ENCODE results near the gene HNRNPL.
"Not testable (repeated sequence)": the region's sequence is repeated elsewhere in the genome, so short reads cannot be mapped to it uniquely, and the experiment has no call there.

HNRNPL gene

GRCh38 chr19:38878575-38879399, 29.0 kb upstream of the HNRNPL start:
- TF ChIP-seq CTCF (IDR thresholded peaks at IDR 0.05; ENCODE audit: extremely low read depth, missing control alignments): no peak
- no peak for DNase-seq (ENCODE audit: low spot score)

DNA sequence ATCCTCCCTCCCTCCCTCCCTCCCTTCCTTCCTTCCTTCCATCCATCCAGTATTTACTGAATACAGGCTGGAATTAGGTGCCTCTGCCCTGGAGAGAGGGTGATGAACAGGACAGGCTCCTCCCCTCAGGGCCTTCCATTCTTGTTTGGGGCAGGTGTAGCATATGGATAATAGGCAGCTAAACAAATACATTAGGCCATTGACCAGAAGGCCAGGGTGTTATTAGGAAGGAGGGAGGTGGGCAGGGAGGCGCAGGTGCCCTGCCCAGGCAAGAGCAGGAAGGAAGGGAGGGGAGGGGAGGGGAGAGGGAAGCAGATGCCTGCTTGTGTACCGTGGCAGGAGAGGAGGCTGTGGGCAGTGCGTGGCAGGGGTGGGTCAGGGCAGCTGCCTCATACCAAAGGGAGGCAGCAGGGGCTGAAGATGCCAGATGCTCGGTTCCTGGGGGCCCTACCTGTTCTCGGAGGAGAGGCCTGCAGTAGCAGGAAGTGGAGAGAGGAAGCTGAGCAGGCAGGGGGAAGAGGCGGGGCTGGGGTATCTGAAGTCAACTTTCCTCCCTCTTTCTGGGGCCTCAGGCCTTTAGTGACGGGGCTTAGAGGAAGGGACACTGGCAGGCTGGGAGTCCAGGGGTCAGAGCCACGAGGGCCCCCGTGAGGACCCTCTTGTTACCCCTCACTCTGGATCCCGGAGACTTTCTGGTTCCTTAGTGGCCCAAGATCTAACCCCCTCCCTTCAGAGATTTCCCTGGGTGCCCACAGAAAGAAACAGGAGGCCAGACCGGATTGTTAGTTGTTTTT, 28.2 kb upstream of the HNRNPL start, which contains the start of gene RINL:
TSS of gene RINL (minus strand) at position 495 of the 794 bp plus-strand sequence. CDS start 1,533 bp downstream, outside the sequence.
- DNase-seq (ENCODE audit: low spot score): peak; percentile 87
- no peak for TF ChIP-seq CTCF (IDR thresholded peaks at IDR 0.05; ENCODE audit: extremely low read depth, missing control alignments)

- TF ChIP-seq CTCF (IDR thresholded peaks at IDR 0.05; ENCODE audit: extremely low read depth, missing control alignments): no peak
- no peak for DNase-seq (ENCODE audit: low spot score)
These were observed 26.0 kb upstream of the HNRNPL start for GRCh38 chr19:38875656-38876395.

DNA sequence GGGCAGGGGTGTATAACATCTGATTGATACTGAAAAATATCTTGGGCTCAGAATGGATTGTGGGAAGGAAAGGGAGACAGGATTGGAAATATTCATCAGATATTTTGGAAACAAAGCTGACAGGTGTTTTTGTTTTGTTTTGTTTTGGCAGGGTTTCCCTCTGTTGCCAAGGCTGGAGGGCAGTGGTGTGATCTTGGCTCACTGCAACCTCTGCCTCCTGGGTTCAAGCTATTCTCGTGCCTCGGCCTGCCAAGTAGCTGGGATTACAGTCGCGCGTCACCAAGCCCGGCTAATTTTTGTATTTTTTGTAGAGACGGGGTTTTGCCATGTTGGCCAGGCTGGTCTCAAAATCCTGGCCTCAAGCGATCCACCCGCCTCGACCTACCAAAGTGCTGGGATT, 23.6 kb upstream of the HNRNPL start:
- DNase-seq (ENCODE audit: low spot score): not testable (repeated sequence)

DNA sequence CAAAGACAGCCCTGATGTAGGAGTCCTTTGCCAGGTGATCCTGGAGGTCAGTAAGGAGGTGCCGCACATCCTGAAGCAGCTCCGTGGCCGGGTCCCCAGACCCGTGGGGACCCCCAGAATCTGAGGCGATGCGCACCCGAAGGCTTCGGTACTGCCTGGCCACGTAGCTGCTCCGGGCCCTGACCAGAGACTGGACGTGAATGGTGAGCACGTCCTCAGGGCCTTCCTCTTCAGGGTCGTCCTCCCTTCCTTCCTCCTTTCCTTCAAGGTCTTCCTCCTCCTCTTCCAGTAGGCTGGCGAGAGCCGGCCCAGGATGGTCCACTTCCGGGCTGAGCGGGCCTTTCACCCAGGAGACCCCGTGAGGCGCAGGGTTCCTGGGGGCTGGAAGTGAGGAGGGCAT, 20.8 kb upstream of the HNRNPL start:
- DNase-seq (ENCODE audit: low spot score): no peak
- no peak for TF ChIP-seq CTCF (IDR thresholded peaks at IDR 0.05; ENCODE audit: extremely low read depth, missing control alignments)

DNA sequence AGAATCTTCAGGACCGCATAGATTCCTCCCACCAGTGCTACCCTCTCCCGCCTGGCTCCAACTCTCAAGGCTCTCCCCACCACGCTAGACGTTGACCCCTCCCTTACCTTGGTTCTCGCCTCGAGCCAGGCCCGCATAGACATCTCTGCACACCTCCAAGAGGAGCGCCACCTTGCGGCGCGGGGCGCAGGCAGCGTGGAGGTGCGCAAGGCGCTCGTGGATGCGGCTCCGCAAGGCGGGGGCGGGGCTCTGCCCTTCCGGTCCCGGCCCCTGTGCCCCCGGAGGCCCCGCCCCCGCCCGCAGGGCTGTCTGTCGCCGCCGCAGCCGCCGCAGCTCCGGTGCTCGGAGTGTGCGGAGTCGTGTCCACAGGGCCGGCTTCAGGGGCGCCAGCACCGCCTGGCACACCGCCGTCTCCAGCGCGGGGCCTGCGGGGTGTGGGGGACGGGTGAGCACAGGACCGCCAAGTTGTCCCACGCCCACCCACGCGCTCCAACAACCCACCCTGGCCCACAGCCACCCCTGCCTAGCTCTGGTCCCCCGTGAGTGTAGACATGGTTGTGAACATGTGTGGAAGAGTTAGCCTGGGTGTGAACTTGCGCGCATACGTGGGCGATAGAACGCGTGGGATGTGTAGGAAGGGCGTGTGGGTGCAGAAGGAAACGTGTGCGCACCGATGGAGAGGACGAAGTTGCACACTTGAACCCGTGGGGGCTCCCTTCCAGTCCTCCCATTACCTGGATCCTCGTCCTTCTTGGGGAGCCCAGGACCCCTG, 20.2 kb upstream of the HNRNPL start:
- TF ChIP-seq CTCF (IDR thresholded peaks at IDR 0.05; ENCODE audit: extremely low read depth, missing control alignments): peak; percentile 80
- peak; percentile 93 for DNase-seq (ENCODE audit: low spot score)
